HG03103 (cell line): ENCODE measurements around the gene PTBP3.
A peak's percentile ranks its signal among the peaks of the same experiment; 100 is the strongest.
"Not testable (repeated sequence)": the region's sequence is repeated elsewhere in the genome, so short reads cannot be mapped to it uniquely, and the experiment has no call there.

Experiments
- ATAC-seq: cut with Tn5 transposase; IDR thresholded peaks from one replicate; pipeline ENCODE4 v1.9.1; 2021; ENCODE audit warnings: low read depth; ENCODE audit not compliant: unreplicated experiment

Gene PTBP3

GRCh38 chr9:112332977-112333638 is at the start of gene PTBP3:
Gene PTBP3, minus strand, starts transcription at chr9:112333619. Its CDS starts 35,754 bp downstream, at chr9:112297865.
- ATAC-seq = peak; percentile 39

- ATAC-seq = no peak
Measured at GRCh38 chr9:112382501-112383364, 49.3 kb upstream of the PTBP3 start.

GRCh38 chr9:112382066-112382465 is 48.6 kb upstream of the PTBP3 start:
- no peak for ATAC-seq

GRCh38 chr9:112380825-112381221 is 47.4 kb upstream of the PTBP3 start:
- ATAC-seq = no peak

GRCh38 chr9:112380102-112380824 is 46.8 kb upstream of the PTBP3 start, which contains the start of gene HSDL2:
Gene HSDL2, plus strand, starts transcription at chr9:112380108. Its CDS starts 56 bp downstream, at chr9:112380164.
- ATAC-seq = peak; percentile 15

- ATAC-seq = peak; percentile 70
Measured at GRCh38 chr9:112379177-112380101, 46.0 kb upstream of the PTBP3 start.

- peak; percentile 6 for ATAC-seq
Measured at GRCh38 chr9:112378328-112379176, 45.1 kb upstream of the PTBP3 start.

GRCh38 chr9:112377684-112378327 is 44.4 kb upstream of the PTBP3 start:
- no peak for ATAC-seq

GRCh38 chr9:112377087-112377486 is 43.7 kb upstream of the PTBP3 start:
- no peak for ATAC-seq

- ATAC-seq = no peak
Measured at GRCh38 chr9:112375361-112375760, 41.9 kb upstream of the PTBP3 start.

GRCh38 chr9:112374232-112374631 is 40.8 kb upstream of the PTBP3 start:
- not testable (repeated sequence) for ATAC-seq

- ATAC-seq = not testable (repeated sequence)
Measured at GRCh38 chr9:112373666-112374065, 40.2 kb upstream of the PTBP3 start.

- no peak for ATAC-seq
Measured at GRCh38 chr9:112371060-112371459, 37.6 kb upstream of the PTBP3 start.

GRCh38 chr9:112369817-112370216 is 36.4 kb upstream of the PTBP3 start:
- no peak for ATAC-seq

- no peak for ATAC-seq
Measured at GRCh38 chr9:112367465-112367864, 34.0 kb upstream of the PTBP3 start.

- no peak for ATAC-seq
Measured at GRCh38 chr9:112366591-112366990, 33.2 kb upstream of the PTBP3 start.

- ATAC-seq = not testable (repeated sequence)
Measured at GRCh38 chr9:112365257-112365656, 31.8 kb upstream of the PTBP3 start.

- no peak for ATAC-seq
Measured at GRCh38 chr9:112364761-112365160, 31.3 kb upstream of the PTBP3 start.

- ATAC-seq = no peak
Measured at GRCh38 chr9:112361601-112362000, 28.2 kb upstream of the PTBP3 start.
